Measurements from ENCODE around the gene CD7. TPM values are rescaled to one million over a fixed set of nuclear protein-coding genes. Genes with fewer than 3 reads are reported as not detected.

The CD7 gene
- total and polyA plus RNA-seq, 3 experiments from 2014 or later: 186 to 193 (median 190) TPM

DNA sequence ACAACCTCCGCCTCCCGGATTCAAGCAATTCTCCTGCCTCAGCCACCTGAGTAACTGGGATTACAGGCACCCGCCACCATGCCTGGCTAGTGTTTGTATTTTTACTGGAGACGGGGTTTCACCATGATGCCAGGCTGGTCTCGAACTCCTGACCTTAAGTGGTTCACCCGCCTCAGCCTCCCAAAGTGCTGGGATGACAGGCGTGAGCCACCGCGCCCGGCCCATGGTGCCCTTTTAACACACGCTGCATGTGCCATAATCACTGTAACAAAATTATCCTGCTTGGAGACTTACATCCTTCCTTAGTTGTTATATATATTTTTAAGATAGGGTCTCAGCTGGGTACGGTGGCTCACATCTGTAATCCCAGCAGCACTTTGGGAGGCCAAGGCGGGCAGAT lies 5.4 kb downstream of the CD7 start:
- Histone ChIP-seq H3K27me3 (ENCODE audit: insufficient read depth, low read length, poor library complexity, severe bottlenecking) (no peaks in the 10 kb centered on the region), H3K4me1 (ENCODE audit: insufficient read depth, low read length) (no peaks in the 10 kb centered on the region), H3K9me3 (ENCODE audit: low read length) (no peaks in the 10 kb centered on the region), H3K36me3 (ENCODE audit: insufficient read depth, low read length) (peaks cover 6% of the 10 kb centered on the region), H3K4me3 (ENCODE audit: low read length) (no peak overlapping the region), H3K27ac (ENCODE audit: low read depth, low read length) (no peak overlapping the region)
- Mint-ChIP-seq H3K27ac (no peak overlapping the region), H3K4me3 (no peak overlapping the region), H3K4me1 (peaks cover 11 to 28% (median 15%) of the 10 kb centered on the region in 3 donors), H3K9me3 (no peaks in the 10 kb centered on the region), H3K36me3 (peaks cover 0 to 22% (median 0%) of the 10 kb centered on the region in 3 donors), H3K27me3 (peaks cover 0 to 2% of the 10 kb centered on the region in 2 donors)
- ChIA-PET CTCF (interaction anchor here (8.2 kb wide), 1 partner anchor 12 kb away, joined by 127 read pairs; no protein-coding TSS in a partner anchor), POLR2A (no interaction called here)
- DNase-seq: no peak

DNA sequence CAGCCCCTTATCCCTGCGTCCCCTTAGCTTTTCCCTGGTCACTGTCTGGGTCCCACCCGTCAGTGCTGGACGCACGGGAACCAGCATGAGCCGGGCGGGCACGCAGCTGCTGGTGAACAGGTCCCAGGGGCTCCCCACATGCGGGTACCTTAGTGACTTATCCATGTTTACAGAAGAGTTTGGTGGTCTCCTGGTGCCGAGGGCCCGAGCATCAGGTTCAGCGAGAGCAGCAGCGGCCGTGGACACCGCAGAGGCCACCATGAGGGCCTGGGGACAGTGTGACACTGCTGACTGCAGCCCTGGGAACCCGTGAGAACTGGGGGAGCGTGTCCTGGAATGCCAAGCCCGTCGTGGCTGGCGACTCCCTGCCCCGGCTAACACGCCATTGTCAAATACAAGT lies 6.5 kb downstream of the CD7 start:
- H3K27me3 ChIP-seq (ENCODE audit: insufficient read depth, low read length, poor library complexity, severe bottlenecking): no peaks in the 10 kb centered on the region
- peaks cover 0 to 4% of the 10 kb centered on the region in 2 donors for H3K27me3 Mint-ChIP-seq
- no peak overlapping the region for H3K4me3 ChIP-seq (ENCODE audit: low read length)
- peaks cover 19 to 30% (median 20%) of the 10 kb centered on the region in 3 donors for H3K4me1 Mint-ChIP-seq
- peaks cover 0 to 16% (median 0%) of the 10 kb centered on the region in 3 donors for H3K36me3 Mint-ChIP-seq
- peak overlapping the region in 1 of 8 donors; percentile 35 for H3K27ac Mint-ChIP-seq
- H3K36me3 ChIP-seq (ENCODE audit: insufficient read depth, low read length): peaks cover 6% of the 10 kb centered on the region
- no peak for DNase-seq
- CTCF ChIA-PET: interaction anchor here (1.1 to 8.2 kb wide), 2 partner anchors 11 to 75 kb away, joined by 3 to 127 read pairs; no protein-coding TSS in a partner anchor
- no peaks in the 10 kb centered on the region for H3K9me3 Mint-ChIP-seq
- no peak overlapping the region for H3K27ac ChIP-seq (ENCODE audit: low read depth, low read length)
- peaks cover 6% of the 10 kb centered on the region for H3K4me1 ChIP-seq (ENCODE audit: insufficient read depth, low read length)
- POLR2A ChIA-PET: no interaction called here
- no peaks in the 10 kb centered on the region for H3K9me3 ChIP-seq (ENCODE audit: low read length)
- H3K4me3 Mint-ChIP-seq: no peak overlapping the region

DNA sequence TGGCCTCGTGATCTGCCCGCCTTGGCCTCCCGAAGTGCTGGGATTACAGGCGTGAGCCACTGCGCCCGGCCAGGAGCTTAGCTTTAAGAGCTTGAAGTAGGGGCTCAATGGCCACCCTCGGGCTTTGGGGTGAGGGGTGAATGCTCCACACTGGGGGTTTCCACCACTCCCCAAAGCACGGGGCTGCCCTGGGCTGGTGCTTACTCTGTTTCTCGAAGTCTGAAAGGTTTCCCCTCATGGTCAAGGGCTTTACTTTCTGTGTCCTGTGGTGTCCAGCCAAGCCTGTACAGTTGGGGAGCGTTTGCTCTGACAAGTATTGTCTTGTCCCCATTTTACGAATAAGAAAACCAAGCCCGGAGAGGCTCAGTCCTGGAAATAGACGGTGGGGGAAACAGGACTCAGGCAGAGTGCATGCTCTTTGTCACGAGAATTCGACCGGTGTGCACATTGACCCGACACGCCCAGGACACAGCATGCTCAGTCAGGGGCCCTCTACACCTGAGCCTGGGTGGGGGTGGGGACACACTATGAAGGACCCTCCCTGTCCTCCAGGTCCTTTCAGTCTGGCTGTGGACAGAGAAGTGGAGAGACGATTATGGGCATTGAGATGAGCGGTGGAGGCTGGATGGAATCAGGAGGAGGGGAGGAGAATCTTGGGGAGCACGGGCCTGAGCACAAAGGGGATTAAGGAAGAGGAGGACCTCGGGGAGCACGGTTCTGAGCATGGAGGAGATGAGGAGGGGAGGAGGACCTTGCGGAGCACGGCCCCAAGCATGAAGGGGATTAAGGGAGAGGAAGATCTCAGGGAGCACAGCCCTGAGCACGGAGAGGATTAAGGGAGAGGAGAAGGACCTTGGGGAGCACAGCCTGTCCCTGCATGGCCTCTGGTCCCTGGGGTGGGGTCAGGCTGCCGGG lies 7.5 kb downstream of the CD7 start:
- H3K4me3 ChIP-seq (ENCODE audit: low read length): no peak overlapping the region
- H3K27ac ChIP-seq (ENCODE audit: low read depth, low read length): no peak overlapping the region
- Mint-ChIP-seq H3K36me3 (peaks cover 0 to 12% (median 0%) of the 10 kb centered on the region in 3 donors), H3K4me1 (peaks cover 20 to 31% (median 23%) of the 10 kb centered on the region in 3 donors), H3K27ac (peak overlapping the region in 1 of 8 donors; percentile 69), H3K4me3 (no peak overlapping the region), H3K27me3 (peaks cover 0 to 4% of the 10 kb centered on the region in 2 donors), H3K9me3 (no peaks in the 10 kb centered on the region)
- POLR2A ChIA-PET: interaction anchor here (0.9 kb wide), 1 partner anchor 24 kb away, joined by 3 read pairs; no protein-coding TSS in a partner anchor
- H3K36me3 ChIP-seq (ENCODE audit: insufficient read depth, low read length): peaks cover 6% of the 10 kb centered on the region
- H3K27me3 ChIP-seq (ENCODE audit: insufficient read depth, low read length, poor library complexity, severe bottlenecking): no peaks in the 10 kb centered on the region
- CTCF ChIA-PET: interaction anchor here (1.1 to 8.2 kb wide), 4 partner anchors 9 to 74 kb away, joined by 3 to 127 read pairs (median 4); no protein-coding TSS in a partner anchor
- peaks cover 16% of the 10 kb centered on the region for H3K4me1 ChIP-seq (ENCODE audit: insufficient read depth, low read length)
- no peak for DNase-seq
- H3K9me3 ChIP-seq (ENCODE audit: low read length): no peaks in the 10 kb centered on the region

DNA sequence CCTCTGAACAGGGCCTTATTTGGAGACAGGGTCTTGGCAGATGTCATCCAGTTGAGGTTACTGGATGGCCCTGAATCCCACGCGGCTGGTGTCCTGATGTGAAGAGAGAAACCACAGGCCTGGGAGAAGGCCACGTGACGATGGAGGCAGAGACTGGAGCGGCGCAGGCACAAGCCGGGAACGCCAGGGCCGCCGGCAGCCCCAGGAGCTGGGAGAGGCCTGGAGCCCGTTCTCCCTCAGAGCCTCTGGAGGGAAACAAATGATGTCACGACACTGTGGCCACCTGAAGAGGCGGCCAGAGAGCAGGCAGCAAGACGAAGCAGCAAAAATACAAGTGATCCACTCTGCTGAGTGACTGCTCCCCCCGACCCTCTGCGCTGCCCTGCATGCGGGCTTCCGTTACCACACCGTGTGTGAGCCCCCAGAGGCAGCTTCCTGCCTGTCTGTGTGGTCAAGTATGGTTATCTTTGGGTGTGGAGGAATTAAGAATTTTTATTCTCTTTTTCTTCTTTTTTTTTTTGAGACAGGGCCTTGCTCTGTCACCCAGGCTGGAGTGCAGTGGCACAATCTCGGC lies 11.6 kb downstream of the CD7 start:
- H3K27ac ChIP-seq (ENCODE audit: low read depth, low read length): no peak overlapping the region
- H3K27me3 Mint-ChIP-seq: peaks cover 0 to 1% of the 10 kb centered on the region in 2 donors
- no peaks in the 10 kb centered on the region for H3K9me3 ChIP-seq (ENCODE audit: low read length)
- CTCF ChIA-PET: interaction anchor here (0.8 to 1.0 kb wide), 3 partner anchors 16 to 100 kb away, joined by 3 read pairs; no protein-coding TSS in a partner anchor
- H3K27me3 ChIP-seq (ENCODE audit: insufficient read depth, low read length, poor library complexity, severe bottlenecking): no peaks in the 10 kb centered on the region
- POLR2A ChIA-PET: interaction anchor here (0.5 to 1.7 kb wide), 4 partner anchors 11 to 557 kb away, joined by 3 to 4 read pairs (median 4); partner anchors contain the start of gene CD7
- peak in 1 of 5 donors; percentile 48 for DNase-seq
- no peaks in the 10 kb centered on the region for H3K36me3 Mint-ChIP-seq
- H3K4me1 Mint-ChIP-seq: peaks cover 45 to 61% (median 48%) of the 10 kb centered on the region in 3 donors
- peak overlapping the region; percentile 22 to 95 (median 66) for H3K27ac Mint-ChIP-seq
- H3K4me3 Mint-ChIP-seq: peak overlapping the region in 5 of 7 donors; percentile 18 to 49 (median 32)
- H3K36me3 ChIP-seq (ENCODE audit: insufficient read depth, low read length): no peaks in the 10 kb centered on the region
- H3K4me1 ChIP-seq (ENCODE audit: insufficient read depth, low read length): peaks cover 57% of the 10 kb centered on the region
- H3K9me3 Mint-ChIP-seq: no peaks in the 10 kb centered on the region
- no peak overlapping the region for H3K4me3 ChIP-seq (ENCODE audit: low read length)

DNA sequence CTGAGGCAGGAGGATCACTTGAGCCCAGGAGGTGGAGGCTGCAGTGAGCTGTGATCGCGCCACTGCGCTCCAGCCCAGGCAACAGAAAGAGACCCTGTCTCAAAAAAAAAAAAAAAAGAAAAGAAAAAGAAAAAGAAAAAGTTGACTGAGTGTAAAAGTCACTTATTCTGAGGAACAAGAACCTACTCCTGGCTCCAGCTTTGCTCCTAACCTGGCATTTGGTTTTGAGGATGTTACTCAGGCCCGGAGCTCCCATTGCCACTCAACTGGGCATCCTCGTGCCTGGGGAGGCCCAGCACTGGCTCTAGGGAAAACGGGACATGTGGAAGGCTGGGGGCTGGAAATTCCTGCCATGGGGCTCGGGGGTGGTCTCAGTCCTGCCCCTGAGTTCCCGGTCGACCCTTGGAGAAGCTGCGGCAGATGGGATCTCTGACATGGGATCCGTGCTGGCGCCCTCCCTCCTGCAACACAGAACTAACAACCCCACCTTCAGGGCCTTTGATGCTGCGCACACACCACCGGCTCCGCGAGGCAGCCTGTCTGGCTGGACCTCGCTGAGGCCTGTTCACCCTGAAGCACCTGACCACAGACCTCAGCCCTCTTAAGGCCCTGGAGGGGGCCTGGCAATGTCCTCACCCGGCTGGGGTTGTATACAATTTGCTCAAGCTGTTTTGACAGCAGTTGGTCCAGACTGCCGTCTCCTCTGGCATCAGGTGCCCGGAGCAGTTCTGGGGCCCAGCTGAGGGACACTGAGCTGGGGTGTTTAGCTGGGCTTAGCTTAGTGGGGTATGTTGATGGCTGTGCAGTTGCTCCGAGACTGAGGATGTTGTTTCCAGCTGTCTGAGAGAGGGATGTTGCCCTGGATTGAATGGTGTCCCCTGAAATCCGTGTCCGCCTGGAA lies 12.3 kb downstream of the CD7 start:
- H3K9me3 ChIP-seq (ENCODE audit: low read length): no peaks in the 10 kb centered on the region
- H3K36me3 ChIP-seq (ENCODE audit: insufficient read depth, low read length): no peaks in the 10 kb centered on the region
- peak overlapping the region in 7 of 8 donors; percentile 35 to 96 (median 76) for H3K27ac Mint-ChIP-seq
- peaks cover 64% of the 10 kb centered on the region for H3K4me1 ChIP-seq (ENCODE audit: insufficient read depth, low read length)
- no peak overlapping the region for H3K4me3 ChIP-seq (ENCODE audit: low read length)
- H3K9me3 Mint-ChIP-seq: no peaks in the 10 kb centered on the region
- H3K27me3 ChIP-seq (ENCODE audit: insufficient read depth, low read length, poor library complexity, severe bottlenecking): no peaks in the 10 kb centered on the region
- POLR2A ChIA-PET: interaction anchor here (0.6 to 1.7 kb wide), 4 partner anchors 12 to 77 kb away, joined by 3 to 4 read pairs (median 4); partner anchors contain the start of genes CD7 and SLC16A3
- H3K27me3 Mint-ChIP-seq: peaks cover 0 to 1% of the 10 kb centered on the region in 2 donors
- no peak overlapping the region for H3K27ac ChIP-seq (ENCODE audit: low read depth, low read length)
- CTCF ChIA-PET: interaction anchor here (0.8 to 9.0 kb wide), 3 partner anchors 9 to 99 kb away, joined by 3 to 127 read pairs (median 3); partner anchors contain the start of gene CD7
- DNase-seq: no peak
- H3K4me3 Mint-ChIP-seq: peak overlapping the region in 4 of 7 donors; percentile 15 to 74 (median 40)
- H3K36me3 Mint-ChIP-seq: no peaks in the 10 kb centered on the region
- H3K4me1 Mint-ChIP-seq: peaks cover 52 to 68% (median 53%) of the 10 kb centered on the region in 3 donors

DNA sequence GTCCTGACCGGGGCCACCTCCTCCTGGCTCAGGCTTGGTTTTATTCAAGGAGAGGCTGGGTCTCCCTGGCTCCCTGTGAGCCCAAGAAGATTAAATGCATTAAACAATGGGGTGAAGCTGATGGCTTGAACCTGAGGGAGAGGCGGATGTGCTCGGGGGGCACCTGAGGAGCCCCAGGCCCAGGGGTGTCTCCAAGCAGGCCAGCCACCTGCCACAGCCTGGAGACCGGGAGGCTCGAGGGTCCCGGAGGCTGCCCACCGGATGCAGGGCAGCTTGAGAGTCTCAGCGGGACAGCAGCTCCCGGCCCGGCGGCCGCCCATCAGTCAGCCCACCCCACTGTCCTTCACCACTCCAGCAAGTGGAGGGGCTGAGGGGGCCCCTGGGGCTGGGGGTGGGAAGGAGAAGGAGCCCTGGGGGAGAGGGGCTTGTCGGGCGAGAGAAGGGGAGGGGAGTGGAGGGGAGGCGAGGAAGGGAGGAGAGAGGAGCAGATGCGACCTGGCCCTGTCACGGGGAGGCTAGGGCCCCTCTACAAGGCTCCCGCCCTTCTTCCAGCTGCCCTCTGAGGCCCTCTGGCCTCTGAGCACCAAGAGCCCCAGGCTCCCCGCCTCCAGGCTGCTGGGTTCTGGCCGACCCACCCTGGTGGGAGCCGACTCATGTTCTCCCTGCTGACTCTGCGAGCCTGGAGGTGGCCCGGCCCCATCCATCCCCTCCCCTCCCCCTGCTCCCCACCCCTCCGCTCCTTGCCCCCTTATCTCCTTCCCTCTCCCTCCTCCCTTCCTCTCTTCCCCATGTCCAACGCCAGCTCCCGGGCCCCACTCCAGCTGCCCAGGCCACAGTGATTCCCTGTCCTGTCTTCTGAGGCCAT lies 13.2 kb downstream of the CD7 start:
- POLR2A ChIA-PET: interaction anchor here (1.2 to 2.4 kb wide), 3 partner anchors 13 to 68 kb away, joined by 3 to 18 read pairs (median 4); partner anchors contain the start of gene CD7
- H3K4me3 Mint-ChIP-seq: peak overlapping the region in 6 of 7 donors; percentile 71 to 86 (median 78)

More for the DNA sequence above, 13.2 kb downstream of the CD7 start:
- Histone ChIP-seq H3K27me3 (ENCODE audit: insufficient read depth, low read length, poor library complexity, severe bottlenecking) (no peaks in the 10 kb centered on the region), H3K36me3 (ENCODE audit: insufficient read depth, low read length) (no peaks in the 10 kb centered on the region), H3K9me3 (ENCODE audit: low read length) (no peaks in the 10 kb centered on the region), H3K27ac (ENCODE audit: low read depth, low read length) (peak overlapping the region; percentile 4), H3K4me3 (ENCODE audit: low read length) (peak overlapping the region; percentile 59), H3K4me1 (ENCODE audit: insufficient read depth, low read length) (peaks cover 73% of the 10 kb centered on the region)
- CTCF ChIA-PET: interaction anchor here (1.0 to 9.3 kb wide), 6 partner anchors 10 to 98 kb away, joined by 3 to 127 read pairs (median 40); partner anchors contain the start of gene CD7
- peaks cover 57 to 77% (median 62%) of the 10 kb centered on the region in 3 donors for H3K4me1 Mint-ChIP-seq
- H3K27me3 Mint-ChIP-seq: peaks cover 0 to 1% of the 10 kb centered on the region in 2 donors
- DNase-seq: peak in 1 of 5 donors; percentile 39
- H3K36me3 Mint-ChIP-seq: no peaks in the 10 kb centered on the region
- H3K27ac Mint-ChIP-seq: peak overlapping the region in 6 of 8 donors; percentile 57 to 100 (median 96)
- no peaks in the 10 kb centered on the region for H3K9me3 Mint-ChIP-seq
